Upper lobe of left lung (tissue), 6 donors: ENCODE data around the gene SLC27A5. TPM values are rescaled to one million over a fixed set of nuclear protein-coding genes. Genes with fewer than 3 reads are reported as not detected.

Source experiments
- ATAC-seq, 2 donors: fragments of 200-7000 bp; cut with Tn5 transposase; one replicate each; pipeline ENCODE4 v1.9.1; 2022; ENCODE audit warnings: mild to moderate bottlenecking in 2 of 2, moderate library complexity in 2 of 2; ENCODE audit not compliant: low FRiP score in 2 of 2
- DNase-seq, 2 donors: peaks; one replicate each; pipeline ENCODE4 v3.0.0-alpha.2; 2019 to 2020
- H3K27ac ChIP-seq, 4 donors: fragments of 200-600 bp; sonication (generic); one replicate each; pipeline ENCODE4 v1.5.1; 2016 to 2019
- H3K27me3 ChIP-seq, 4 donors: fragments of 200-600 bp; sonication (generic); one replicate each; pipeline ENCODE4 v1.5.1; 2017 to 2019
- H3K36me3 ChIP-seq, 4 donors: fragments of 200-600 bp; sonication (generic); one replicate each; pipeline ENCODE4 v1.5.1; 2016 to 2019
- H3K4me1 ChIP-seq, 4 donors: fragments of 200-600 bp; sonication (generic); one replicate each; pipeline ENCODE4 v1.5.1; 2018 to 2019
- H3K4me3 ChIP-seq, 4 donors: fragments of 200-600 bp; sonication (generic); one replicate each; pipeline ENCODE4 v1.5.1; 2017 to 2019; ENCODE audit warnings: mild to moderate bottlenecking in 2 of 4, moderate library complexity in 1 of 4
- H3K9me3 ChIP-seq, 4 donors: fragments of 200-600 bp; sonication (generic); one replicate each; pipeline ENCODE4 v1.5.1; 2018 to 2019
- CTCF ChIP-seq, 6 experiments: fragments of 450-650 bp in 4 of 6; fragments of 200-600 bp in 2 of 6; sonication (generic) in 2 of 6; IDR thresholded peaks; one replicate each; pipeline ENCODE4 v1.5.1; 2016 to 2019; ENCODE audit warnings: antibody characterized with exemption in 6 of 6
- EP300 ChIP-seq, 4 donors: sonication (generic); formaldehyde crosslinking; IDR thresholded peaks; one replicate each; pipeline ENCODE4 v1.5.1; 2017; ENCODE audit warnings: antibody characterized with exemption in 4 of 4, control low read depth in 2 of 4
- POLR2A ChIP-seq, 4 donors: fragments of 450-650 bp; IDR thresholded peaks; one replicate each; pipeline ENCODE4 v1.5.1; 2016 to 2017; ENCODE audit warnings: antibody characterized with exemption in 4 of 4, mild to moderate bottlenecking in 2 of 4
- POLR2AphosphoS5 ChIP-seq, 2 donors: sonication (generic); formaldehyde crosslinking; IDR thresholded peaks; one replicate each; pipeline ENCODE4 v1.5.1; 2017; ENCODE audit warnings: antibody characterized with exemption in 2 of 2
- WGBS, 2 donors: methylation state at CpG; one replicate each; pipeline ENCODE4 v1.1.5; 2017 to 2018; 5-methylcytosine and 5-hydroxymethylcytosine counted together
- total RNA-seq, 6 donors: library from RNA; depleted of rRNA in 4 of 6; stranded (reverse); fragments of >200 nt in 4 of 6; gene quantifications; one replicate each; pipeline versions ENCODE4 v1.1.0 to v1.2.1, GENCODE V29; 2016 to 2021
- donor health status: DM: no; HTN: no; CAD: no; lungs with moderate emphysema.
- donor health status: DM: no; HTN: yes; CAD: no; lungs with severe emphysema.

SLC27A5 gene
- total RNA-seq, 6 donors from 2014 or later, result 1.6 to 12.2 (median 6.9) TPM

DNA sequence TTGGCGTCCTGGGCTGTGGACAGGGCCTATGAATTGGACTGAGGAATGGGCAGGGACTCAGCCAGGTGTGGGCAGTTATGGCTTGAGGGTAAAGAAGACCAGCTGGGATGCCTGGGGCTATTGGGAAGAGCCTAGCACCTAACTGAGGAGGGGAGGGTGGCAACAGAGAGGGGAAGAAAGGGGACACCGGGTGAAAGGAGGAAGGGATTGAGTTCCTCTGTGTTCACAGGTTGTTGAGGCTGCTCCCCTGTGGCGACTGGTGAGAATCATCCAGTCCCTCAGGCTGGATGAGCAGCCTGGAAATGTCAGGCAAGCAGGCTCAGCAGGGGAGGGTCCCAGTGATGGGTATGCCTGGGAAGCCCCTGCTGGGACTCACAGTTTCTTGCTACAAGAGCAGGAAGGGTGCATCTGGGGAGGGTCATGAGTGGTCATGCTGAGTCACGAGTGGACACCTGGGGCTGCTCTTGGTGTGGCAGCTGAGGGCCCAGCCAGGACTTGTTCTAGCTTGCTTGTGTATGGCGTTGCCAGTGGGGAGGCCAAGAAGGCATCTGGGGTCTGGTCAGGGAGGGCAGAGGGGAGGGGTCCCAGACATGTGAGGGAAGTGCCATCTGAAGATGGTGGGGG is 43.5 kb downstream of the SLC27A5 start:
- Histone ChIP-seq H3K9me3 (no peaks in the 10 kb centered on the region), H3K4me1 (peaks cover 8 to 21% (median 12%) of the 10 kb centered on the region in 4 donors), H3K4me3 (peak overlapping the region in 1 of 4 donors; percentile 99), H3K27ac (no peak overlapping the region), H3K27me3 (no peaks in the 10 kb centered on the region), H3K36me3 (peaks cover 4 to 43% (median 30%) of the 10 kb centered on the region in 4 donors)
- TF ChIP-seq CTCF (IDR thresholded peaks at IDR 0.05) (no peak), POLR2AphosphoS5 (IDR thresholded peaks at IDR 0.05) (no peak), EP300 (IDR thresholded peaks at IDR 0.05) (no peak), POLR2A (IDR thresholded peaks at IDR 0.05) (no peak)
- ATAC-seq (no peak), DNase-seq (no peak)
- WGBS, 2 donors, result 61 to 64% methylated on average over 5 of the region's 5 CpGs

- Histone ChIP-seq H3K36me3 (peaks cover under 1 to 31% (median 20%) of the 10 kb centered on the region in 4 donors), H3K4me3 (peak within 1 kb of the TSS; percentile 96 to 100 (median 99)), H3K4me1 (peaks cover 8 to 21% (median 12%) of the 10 kb centered on the region in 4 donors), H3K9me3 (no peaks in the 10 kb centered on the region), H3K27me3 (no peaks in the 10 kb centered on the region), H3K27ac (peak within 1 kb of the TSS; percentile 81 to 88 (median 82))
- TF ChIP-seq POLR2A (IDR thresholded peaks at IDR 0.05) (peak in 3 of 4 donors; percentile 40 to 76 (median 59)), CTCF (IDR thresholded peaks at IDR 0.05) (peak in 2 of 6 experiments; percentile 7 to 20), EP300 (IDR thresholded peaks at IDR 0.05) (no peak), POLR2AphosphoS5 (IDR thresholded peaks at IDR 0.05) (peak; percentile 63 to 81)
- peak; percentile 97 to 99 for ATAC-seq
- peak; percentile 98 to 99 for DNase-seq
- WGBS, 2 donors, result 1 to 2% methylated on average over 8 to 15 of the region's 92 CpGs
These were observed 44.8 kb downstream of the SLC27A5 start, which contains the start of gene ZNF324 for GRCh38 chr19:58466760-58467589. Gene ZNF324 (plus strand): TSS chr19:58467080. CDS start chr19:58469186, 2,106 bp downstream.

DNA sequence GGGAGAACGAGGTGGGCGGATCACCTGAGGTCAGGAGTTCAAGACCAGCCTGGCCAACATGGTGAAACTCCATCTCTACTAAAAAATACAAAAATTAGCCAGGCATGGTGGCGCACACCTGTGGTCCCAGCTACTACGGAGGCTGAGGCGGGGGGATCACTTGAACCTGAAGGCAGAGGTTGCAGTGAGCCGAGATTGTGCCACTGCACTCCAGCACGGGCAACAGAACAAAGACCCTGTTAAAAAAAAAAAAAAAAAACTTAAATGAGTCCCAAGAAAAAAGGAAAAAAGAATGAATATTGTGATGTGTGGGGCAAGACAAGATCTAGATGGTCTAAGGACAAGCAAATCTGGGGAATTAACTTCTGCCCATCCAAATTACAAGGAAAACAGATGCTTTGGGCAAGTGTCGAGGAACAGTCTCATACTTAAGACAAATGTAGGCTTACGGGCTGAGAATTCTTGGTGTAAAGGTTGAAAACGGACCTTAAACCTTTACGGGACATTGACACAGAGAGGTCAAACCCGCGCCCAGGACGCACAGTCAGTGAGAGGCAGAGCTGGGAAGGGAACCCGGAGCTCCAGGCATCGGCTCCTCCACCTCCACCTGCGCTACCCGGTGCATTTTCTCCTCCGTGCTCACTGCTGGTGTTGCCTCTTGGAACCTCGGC is 45.6 kb downstream of the SLC27A5 start:
- Histone ChIP-seq H3K4me3 (peak overlapping the region; percentile 14 to 99 (median 98)), H3K4me1 (peaks cover 8 to 21% (median 12%) of the 10 kb centered on the region in 4 donors), H3K27me3 (no peaks in the 10 kb centered on the region), H3K36me3 (peaks cover 0 to 24% (median 15%) of the 10 kb centered on the region in 4 donors), H3K9me3 (no peaks in the 10 kb centered on the region), H3K27ac (peak overlapping the region in 1 of 4 donors; percentile 15)
- peak in 1 of 2 donors; percentile 14 for ATAC-seq
- no peak for DNase-seq
- 38 to 39% methylated on average over 20 of the region's 20 CpGs for WGBS, 2 donors
- TF ChIP-seq CTCF (IDR thresholded peaks at IDR 0.05), result no peak
- no peak for TF ChIP-seq POLR2A (IDR thresholded peaks at IDR 0.05)
- TF ChIP-seq POLR2AphosphoS5 (IDR thresholded peaks at IDR 0.05), result no peak
- no peak for TF ChIP-seq EP300 (IDR thresholded peaks at IDR 0.05)

DNA sequence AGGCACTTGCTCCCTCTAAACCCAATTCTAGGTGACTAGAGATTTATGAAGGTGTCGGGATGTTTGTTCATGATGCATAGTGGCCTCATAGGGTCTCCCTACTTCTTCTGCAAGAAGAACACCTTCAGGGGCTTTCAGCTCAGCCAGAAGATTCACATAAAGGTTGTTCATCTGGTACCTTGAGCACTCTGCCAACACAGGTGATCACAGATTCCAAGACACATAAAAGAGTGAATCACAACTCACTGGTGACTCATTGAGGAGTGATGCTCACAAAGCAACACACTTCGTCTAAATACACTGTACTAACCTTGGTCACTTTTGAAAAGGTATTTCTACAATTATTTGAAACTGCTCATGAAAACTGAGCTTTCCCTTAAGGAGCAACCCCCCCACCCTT is 51.8 kb downstream of the SLC27A5 start:
- ATAC-seq (no peak), DNase-seq (no peak)
- Histone ChIP-seq H3K36me3 (peaks cover 0 to 19% (median 11%) of the 10 kb centered on the region in 4 donors), H3K27ac (no peak overlapping the region), H3K4me3 (no peak overlapping the region), H3K27me3 (no peaks in the 10 kb centered on the region), H3K9me3 (no peaks in the 10 kb centered on the region), H3K4me1 (no peaks in the 10 kb centered on the region)
- TF ChIP-seq CTCF (IDR thresholded peaks at IDR 0.05) (no peak), EP300 (IDR thresholded peaks at IDR 0.05) (no peak), POLR2A (IDR thresholded peaks at IDR 0.05) (no peak), POLR2AphosphoS5 (IDR thresholded peaks at IDR 0.05) (no peak)
- 93 to 97% methylated on average over 2 of the region's 2 CpGs for WGBS, 2 donors
